GM21381 (cell line): ENCODE results near the gene XAB2.

Source experiments
- ATAC-seq: cut with Tn5 transposase; IDR thresholded peaks from one replicate; pipeline ENCODE4 v1.9.1; 2021; ENCODE audit warnings: mild to moderate bottlenecking, moderate library complexity; ENCODE audit not compliant: unreplicated experiment

XAB2 gene

GRCh38 chr19:7612282-7613274 is 16.8 kb downstream of the XAB2 start:
- no peak for ATAC-seq

- ATAC-seq = no peak
Measured at GRCh38 chr19:7611541-7612279, 17.6 kb downstream of the XAB2 start.

- ATAC-seq = no peak
Measured at GRCh38 chr19:7610491-7611240, 18.7 kb downstream of the XAB2 start.

GRCh38 chr19:7607874-7608560 is 21.3 kb downstream of the XAB2 start:
- no peak for ATAC-seq

GRCh38 chr19:7607212-7607873 is 22.0 kb downstream of the XAB2 start:
- no peak for ATAC-seq

- no peak for ATAC-seq
Measured at GRCh38 chr19:7606289-7606688, 23.1 kb downstream of the XAB2 start.

GRCh38 chr19:7605490-7606222 is 23.7 kb downstream of the XAB2 start:
- ATAC-seq = no peak

- no peak for ATAC-seq
Measured at GRCh38 chr19:7603919-7604318, 25.4 kb downstream of the XAB2 start.

- ATAC-seq = no peak
Measured at GRCh38 chr19:7602935-7603497, 26.3 kb downstream of the XAB2 start.

GRCh38 chr19:7602240-7602934 is 27.0 kb downstream of the XAB2 start:
- ATAC-seq = no peak

GRCh38 chr19:7600721-7601120 is 28.6 kb downstream of the XAB2 start:
- no peak for ATAC-seq

- ATAC-seq = no peak
Measured at GRCh38 chr19:7598180-7598579, 31.2 kb downstream of the XAB2 start.

GRCh38 chr19:7597689-7598088 is 31.7 kb downstream of the XAB2 start:
- no peak for ATAC-seq

- ATAC-seq = no peak
Measured at GRCh38 chr19:7596211-7596937, 33.0 kb downstream of the XAB2 start.

- no peak for ATAC-seq
Measured at GRCh38 chr19:7595466-7596133, 33.7 kb downstream of the XAB2 start, which contains the start of gene CAMSAP3. Gene CAMSAP3, plus strand, starts transcription at chr19:7595863. Its CDS starts 140 bp downstream, at chr19:7596003.

GRCh38 chr19:7590256-7590655 is 39.1 kb downstream of the XAB2 start:
- no peak for ATAC-seq

- ATAC-seq = no peak
Measured at GRCh38 chr19:7589822-7590221, 39.5 kb downstream of the XAB2 start.
